OCI-LY7 (cell line): ENCODE data around the gene CORO7. TPM values are rescaled to one million over a fixed set of nuclear protein-coding genes. Genes with fewer than 3 reads are reported as not detected.

ENCODE experiments used
- BruUV-seq: library from RNA; stranded (reverse); fragments of 400-500 nt; replicated peaks from 2 replicates; lab custom pipeline; 2021; lab: Mats Ljungman, UMichigan
- CTCF ChIA-PET: fragments of 300-600 bp; sonication (Branson Sonifier 250); formaldehyde crosslinking; loops from one replicate; lab custom pipeline; 2022; ENCODE audit warnings: antibody characterized with exemption; ENCODE audit not compliant: unreplicated experiment; lab: Charles Lee
- POLR2A ChIA-PET: fragments of 300-600 bp; sonication (Branson Sonifier 250); formaldehyde crosslinking; loops from one replicate; lab custom pipeline; 2022; ENCODE audit warnings: antibody characterized with exemption; lab: Charles Lee
- DNase-seq: peaks from one replicate; pipeline ENCODE4 v3.0.0-alpha.2; 2015; ENCODE audit warnings: low spot score
- H2AFZ ChIP-seq: fragments of 200-600 bp; sonication (generic), shearing (Covaris generic); 2 replicates; pipeline ENCODE4 v1.6.1; 2014; ENCODE audit warnings: mild to moderate bottlenecking, antibody characterized with exemption, low read length, moderate library complexity
- H3K27ac ChIP-seq: fragments of 200-600 bp; sonication (generic); 2 replicates; pipeline ENCODE4 v1.5.1; 2014; ENCODE audit warnings: mixed run types, low read depth, mild to moderate bottlenecking, moderate library complexity, low read length, inconsistent platforms; ENCODE audit not compliant: poor library complexity, severe bottlenecking
- H3K36me3 ChIP-seq: fragments of 200-600 bp; sonication (generic); 2 replicates; pipeline ENCODE4 v1.6.1; 2014; ENCODE audit warnings: mild to moderate bottlenecking, antibody characterized with exemption, low read length, moderate library complexity, mixed read lengths; ENCODE audit not compliant: insufficient read depth
- H3K4me1 ChIP-seq: fragments of 200-600 bp; sonication (generic); 2 replicates; pipeline ENCODE4 v1.5.1; 2014; ENCODE audit warnings: mild to moderate bottlenecking, low read length; ENCODE audit not compliant: insufficient read depth, poor library complexity, severe bottlenecking
- H3K4me2 ChIP-seq: fragments of 200-600 bp; sonication (generic); 2 replicates; pipeline ENCODE4 v1.6.1; 2014; ENCODE audit warnings: mild to moderate bottlenecking, low read length
- H3K4me3 ChIP-seq: fragments of 200-600 bp; sonication (generic); 2 replicates; pipeline ENCODE4 v1.5.1; 2014; ENCODE audit warnings: mild to moderate bottlenecking, low read depth, low read length; ENCODE audit not compliant: poor library complexity, severe bottlenecking
- H3K79me2 ChIP-seq: fragments of 200-600 bp; sonication (generic); 2 replicates; pipeline ENCODE4 v1.6.1; 2016; ENCODE audit warnings: low read depth, mild to moderate bottlenecking, low read length, moderate library complexity, mixed read lengths; ENCODE audit not compliant: insufficient read depth
- H3K9me2 ChIP-seq: fragments of 200-600 bp; sonication (generic); 2 replicates; pipeline ENCODE4 v1.6.1; 2016; ENCODE audit warnings: mild to moderate bottlenecking, low read length, mixed read lengths; ENCODE audit not compliant: insufficient read depth
- H3K9me3 ChIP-seq: fragments of 200-600 bp; sonication (generic); 2 replicates; pipeline ENCODE4 v1.6.1; 2014; ENCODE audit warnings: mild to moderate bottlenecking, mixed run types, low read length, mixed read lengths
- H4K20me1 ChIP-seq: fragments of 200-600 bp; sonication (generic); 2 replicates; pipeline ENCODE4 v1.6.1; 2014; ENCODE audit warnings: mild to moderate bottlenecking, antibody characterized with exemption, low read length, moderate library complexity, mixed read lengths; ENCODE audit not compliant: insufficient read depth
- EZH2phosphoT487 ChIP-seq: fragments of 200-600 bp; sonication (generic); IDR thresholded peaks from 2 replicates; pipeline ENCODE4 v1.6.1; 2018; ENCODE audit warnings: low read depth, borderline replicate concordance, mild to moderate bottlenecking, mixed run types, antibody characterized with exemption, low read length, moderate library complexity, mixed read lengths
- intact Hi-C: fragments of 100-400 bp; cut with micrococcal nuclease; formaldehyde crosslinking; loops from one replicate; pipeline ENCODE4 v1.10.0; 2022; ENCODE audit not compliant: unreplicated experiment
- total RNA-seq, 2 experiments: library from RNA; depleted of rRNA in 1 of 2; stranded (reverse); fragments of >200 nt in 1 of 2; shearing (Covaris generic) in 1 of 2; gene quantifications; 2 replicates each; pipeline ENCODE4 v1.2.3, GENCODE V29; 2014 to 2022
- TF ChIP-seq, protein P1 (sequence below): fragments of 200-600 bp; sonication (generic); conservative IDR thresholded peaks from 2 replicates; pipeline ENCODE4 v1.5.1; 2014; ENCODE audit warnings: mild to moderate bottlenecking, antibody characterized with exemption, low read length, moderate library complexity, mixed read lengths

The CORO7 gene
- total RNA-seq, 2 experiments from 2014 or later = 77.2 to 112 TPM

DNA sequence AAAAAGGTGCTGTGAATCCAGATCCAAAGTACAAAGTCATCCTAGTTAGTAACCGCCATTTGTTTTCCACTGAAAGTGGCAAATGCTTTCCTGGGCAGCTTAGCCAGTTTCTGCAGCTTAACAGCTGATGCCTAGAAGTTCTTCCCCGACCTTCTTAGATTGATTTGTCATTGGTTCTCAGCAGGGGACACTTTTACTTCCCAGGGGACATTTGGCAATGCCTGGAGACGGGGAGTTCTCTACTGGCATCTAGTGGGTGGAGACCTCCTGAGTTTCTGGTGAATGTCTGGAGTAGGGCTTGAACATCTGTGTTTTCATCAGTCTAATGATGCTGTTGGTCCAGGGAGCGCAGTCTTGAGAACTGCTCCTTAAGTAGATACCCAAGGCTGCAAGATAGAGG, 16.8 kb upstream of the CORO7 start:
- CTCF ChIA-PET = no interaction called here
- no TSS peak for BruUV-seq

DNA sequence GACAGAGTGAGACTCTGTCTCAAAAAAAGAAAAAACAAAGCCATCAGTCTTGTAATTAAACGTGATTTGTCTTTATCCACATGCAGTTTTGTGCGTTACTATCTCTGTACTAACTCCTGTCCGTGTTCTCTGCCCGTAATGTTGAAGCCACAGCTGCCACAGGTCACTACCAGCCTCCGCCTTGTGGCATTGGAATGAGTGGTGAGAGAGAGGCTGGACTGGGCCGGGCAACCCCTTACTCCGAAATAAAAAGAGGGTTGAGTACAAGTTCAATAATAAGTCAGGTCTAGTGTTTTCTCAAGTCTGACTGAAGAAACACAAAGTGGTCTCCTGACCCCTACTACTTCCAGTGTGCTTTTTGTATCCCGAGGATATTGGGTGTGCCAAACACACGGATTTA, 14.6 kb upstream of the CORO7 start:
- no peak for DNase-seq
- BruUV-seq = no TSS peak
- Histone ChIP-seq H3K4me3 (no peak overlapping the region), H3K27ac (no peak overlapping the region), H3K9me3 (no peaks in the 10 kb centered on the region), H3K36me3 (peaks cover 88% of the 10 kb centered on the region), H4K20me1 (0 out of 2 replicates have a peak, but pooled peaks cover 7% of the 10 kb centered on the region), H3K79me2 (peaks cover 59% of the 10 kb centered on the region), H2AFZ (no peak overlapping the region), H3K9me2 (no peaks in the 10 kb centered on the region), H3K4me1 (peaks cover 17% of the 10 kb centered on the region), H3K4me2 (no peak overlapping the region)
- TF ChIP-seq EZH2phosphoT487 = no peak
- TF ChIP-seq, protein P1, sequence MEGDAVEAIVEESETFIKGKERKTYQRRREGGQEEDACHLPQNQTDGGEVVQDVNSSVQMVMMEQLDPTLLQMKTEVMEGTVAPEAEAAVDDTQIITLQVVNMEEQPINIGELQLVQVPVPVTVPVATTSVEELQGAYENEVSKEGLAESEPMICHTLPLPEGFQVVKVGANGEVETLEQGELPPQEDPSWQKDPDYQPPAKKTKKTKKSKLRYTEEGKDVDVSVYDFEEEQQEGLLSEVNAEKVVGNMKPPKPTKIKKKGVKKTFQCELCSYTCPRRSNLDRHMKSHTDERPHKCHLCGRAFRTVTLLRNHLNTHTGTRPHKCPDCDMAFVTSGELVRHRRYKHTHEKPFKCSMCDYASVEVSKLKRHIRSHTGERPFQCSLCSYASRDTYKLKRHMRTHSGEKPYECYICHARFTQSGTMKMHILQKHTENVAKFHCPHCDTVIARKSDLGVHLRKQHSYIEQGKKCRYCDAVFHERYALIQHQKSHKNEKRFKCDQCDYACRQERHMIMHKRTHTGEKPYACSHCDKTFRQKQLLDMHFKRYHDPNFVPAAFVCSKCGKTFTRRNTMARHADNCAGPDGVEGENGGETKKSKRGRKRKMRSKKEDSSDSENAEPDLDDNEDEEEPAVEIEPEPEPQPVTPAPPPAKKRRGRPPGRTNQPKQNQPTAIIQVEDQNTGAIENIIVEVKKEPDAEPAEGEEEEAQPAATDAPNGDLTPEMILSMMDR = no peak
- intact Hi-C loops = no loop called here
- ChIA-PET CTCF (no interaction called here), POLR2A (interaction anchor here (0.6 kb wide), 1 partner anchor 878 kb away, joined by 3 read pairs; no protein-coding TSS in a partner anchor)

More for the DNA sequence above, 16.8 kb upstream of the CORO7 start:
- DNase-seq = no peak
- intact Hi-C loops = no loop called here
- no peak for TF ChIP-seq EZH2phosphoT487
- TF ChIP-seq, protein P1 = no peak
- POLR2A ChIA-PET = no interaction called here
- Histone ChIP-seq H3K9me2 (no peaks in the 10 kb centered on the region), H3K9me3 (no peaks in the 10 kb centered on the region), H2AFZ (no peak overlapping the region), H3K4me1 (peaks cover 2% of the 10 kb centered on the region), H3K36me3 (peaks cover 96% of the 10 kb centered on the region), H3K4me2 (no peak overlapping the region), H3K4me3 (no peak overlapping the region), H3K27ac (no peak overlapping the region), H4K20me1 (0 out of 2 replicates have a peak, but pooled peaks cover 9% of the 10 kb centered on the region), H3K79me2 (peaks cover 37% of the 10 kb centered on the region)

DNA sequence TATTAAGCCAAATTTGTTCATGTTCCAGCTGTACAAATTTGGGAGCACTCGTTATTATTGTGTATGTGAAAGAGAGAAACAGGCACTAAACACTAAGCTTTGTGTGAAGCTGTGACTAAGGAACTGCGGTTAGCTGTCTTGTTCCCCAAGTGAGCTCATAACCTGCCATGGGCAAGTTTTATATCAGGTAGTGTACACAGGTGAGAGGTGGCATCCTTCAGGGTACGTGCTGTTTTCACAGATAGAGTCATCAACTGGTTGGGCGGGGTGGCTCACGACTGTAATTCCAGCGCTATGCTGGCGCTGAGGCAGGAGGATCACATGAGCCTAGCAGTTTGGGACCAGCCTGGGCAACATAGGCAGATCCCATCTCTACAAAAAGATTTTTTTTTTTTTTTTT, 12.1 kb upstream of the CORO7 start:
- TF ChIP-seq, protein P1 = no peak
- TF ChIP-seq EZH2phosphoT487 = no peak
- no peak for DNase-seq
- Histone ChIP-seq H3K27ac (no peak overlapping the region), H3K9me2 (no peaks in the 10 kb centered on the region), H4K20me1 (no peaks in the 10 kb centered on the region), H3K4me2 (no peak overlapping the region), H3K9me3 (no peaks in the 10 kb centered on the region), H3K4me1 (peaks cover 23% of the 10 kb centered on the region), H3K4me3 (no peak overlapping the region), H2AFZ (no peak overlapping the region), H3K79me2 (peaks cover 61% of the 10 kb centered on the region), H3K36me3 (peaks cover 63% of the 10 kb centered on the region)
- no TSS peak for BruUV-seq
- intact Hi-C loops = loop anchor here (10.0 kb wide), 1 partner anchor 416 kb away; the partner anchor contains the start of genes GLYR1 and UBN1
- POLR2A ChIA-PET = no interaction called here
- CTCF ChIA-PET = no interaction called here
